ENCODE data around the gene SLC6A20.

DNA sequence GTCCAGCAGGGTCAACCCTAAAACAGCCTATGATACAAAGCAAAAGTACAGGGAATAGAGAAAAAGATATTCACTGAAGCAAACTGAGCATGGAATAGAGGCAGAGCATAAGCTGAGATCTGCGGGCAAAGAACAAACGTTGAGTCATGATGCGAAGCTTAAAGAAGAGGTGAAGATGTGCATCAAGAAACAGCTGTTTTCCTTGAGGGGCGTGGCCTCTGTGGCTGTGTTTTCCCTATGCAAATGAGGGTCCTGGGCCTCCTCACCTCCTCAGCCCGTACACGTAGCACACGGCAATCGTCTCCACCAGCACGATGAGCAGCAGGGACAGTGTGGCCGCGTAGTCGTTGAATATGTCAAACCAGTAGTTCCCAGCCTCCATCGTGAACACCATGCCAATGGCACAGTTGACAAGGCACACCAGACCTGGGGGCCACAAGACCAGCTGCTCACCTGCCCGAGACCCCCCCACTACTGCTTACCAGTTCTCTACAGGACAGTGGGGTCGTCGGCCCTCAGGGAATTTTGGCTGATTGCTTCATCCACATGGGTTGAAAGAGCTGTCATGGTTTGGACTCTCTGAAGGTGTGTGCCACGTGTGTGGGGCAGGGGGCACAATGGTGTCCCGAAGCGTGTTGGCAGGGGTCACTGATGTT is 33.6 kb downstream of the SLC6A20 start:
- TF ChIP-seq, protein P1, sequence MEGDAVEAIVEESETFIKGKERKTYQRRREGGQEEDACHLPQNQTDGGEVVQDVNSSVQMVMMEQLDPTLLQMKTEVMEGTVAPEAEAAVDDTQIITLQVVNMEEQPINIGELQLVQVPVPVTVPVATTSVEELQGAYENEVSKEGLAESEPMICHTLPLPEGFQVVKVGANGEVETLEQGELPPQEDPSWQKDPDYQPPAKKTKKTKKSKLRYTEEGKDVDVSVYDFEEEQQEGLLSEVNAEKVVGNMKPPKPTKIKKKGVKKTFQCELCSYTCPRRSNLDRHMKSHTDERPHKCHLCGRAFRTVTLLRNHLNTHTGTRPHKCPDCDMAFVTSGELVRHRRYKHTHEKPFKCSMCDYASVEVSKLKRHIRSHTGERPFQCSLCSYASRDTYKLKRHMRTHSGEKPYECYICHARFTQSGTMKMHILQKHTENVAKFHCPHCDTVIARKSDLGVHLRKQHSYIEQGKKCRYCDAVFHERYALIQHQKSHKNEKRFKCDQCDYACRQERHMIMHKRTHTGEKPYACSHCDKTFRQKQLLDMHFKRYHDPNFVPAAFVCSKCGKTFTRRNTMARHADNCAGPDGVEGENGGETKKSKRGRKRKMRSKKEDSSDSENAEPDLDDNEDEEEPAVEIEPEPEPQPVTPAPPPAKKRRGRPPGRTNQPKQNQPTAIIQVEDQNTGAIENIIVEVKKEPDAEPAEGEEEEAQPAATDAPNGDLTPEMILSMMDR (IDR thresholded peaks at IDR 0.05; ENCODE audit: low read depth, low read length) = no peak
- TF ChIP-seq POLR2A (IDR thresholded peaks at IDR 0.05; ENCODE audit: extremely low read depth, insufficient read length) = no peak

All from NB4 (cell line).